ENCODE measurements around the gene FGF12.

DNA sequence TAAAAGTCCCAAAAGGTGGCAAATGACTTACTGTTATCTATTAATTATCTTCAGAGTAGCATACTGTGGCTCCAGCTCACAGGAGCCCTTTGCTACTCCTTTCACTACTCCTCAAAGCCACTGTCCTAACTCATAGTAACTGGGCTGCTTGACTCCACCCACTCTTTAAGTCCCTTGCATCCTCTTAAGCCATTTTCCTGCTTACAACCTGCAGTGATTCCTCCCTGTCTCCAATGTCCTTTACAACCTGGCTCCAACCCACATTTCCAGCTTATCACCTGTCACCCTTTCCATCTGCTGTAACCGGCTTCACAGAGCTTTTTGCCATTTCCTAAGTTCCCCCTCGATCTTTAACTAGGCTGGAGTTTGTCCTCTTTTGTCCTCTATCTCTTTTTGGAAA lies 388.1 kb downstream of the FGF12 start:
- TF ChIP-seq BHLHE40 (IDR thresholded peaks at IDR 0.05; ENCODE audit: borderline replicate concordance), result no peak
- no peak for TF ChIP-seq FOXM1 (IDR thresholded peaks at IDR 0.05; ENCODE audit: borderline replicate concordance)
- no peak for TF ChIP-seq ELF4 (IDR thresholded peaks at IDR 0.05)
- no peak for TF ChIP-seq NFRKB (IDR thresholded peaks at IDR 0.05)
- no peak for TF ChIP-seq SP1 (IDR thresholded peaks at IDR 0.05)
- TF ChIP-seq L3MBTL2 (conservative IDR thresholded peaks at IDR 0.05), result no peak
